ENCODE results near the gene PSMA7. TPM values are rescaled to one million over a fixed set of nuclear protein-coding genes. Genes with fewer than 3 reads are reported as not detected.

Gene PSMA7
- total RNA-seq, 1 donor from 2014 or later = 301 TPM

GRCh38 chr20:62096421-62097380 is 46.5 kb downstream of the PSMA7 start:
- Histone ChIP-seq H3K36me3 (no peaks in the 10 kb centered on the region), H3K4me1 (no peaks in the 10 kb centered on the region), H3K27ac (no peak overlapping the region), H3K4me3 (no peak overlapping the region), H3K27me3 (no peaks in the 10 kb centered on the region), H3K9me3 (peaks cover 5 to 9% of the 10 kb centered on the region in 2 donors)
- intact Hi-C loops (cut with DNase I) = no loop called here
- no peak for TF ChIP-seq CTCF (IDR thresholded peaks at IDR 0.05)
- DNase-seq (ENCODE audit: low spot score in 2 of 2) = no peak

- TF ChIP-seq CTCF (IDR thresholded peaks at IDR 0.05) = no peak
- Histone ChIP-seq H3K27ac (no peak overlapping the region), H3K9me3 (no peaks in the 10 kb centered on the region), H3K27me3 (no peaks in the 10 kb centered on the region), H3K36me3 (no peaks in the 10 kb centered on the region), H3K4me1 (no peaks in the 10 kb centered on the region), H3K4me3 (no peak overlapping the region)
- intact Hi-C loops (cut with DNase I) = no loop called here
- no peak for DNase-seq (ENCODE audit: low spot score in 2 of 2)
These were observed 53.8 kb downstream of the PSMA7 start for GRCh38 chr20:62089393-62089792.

GRCh38 chr20:62088258-62089127 is 54.7 kb downstream of the PSMA7 start:
- Histone ChIP-seq H3K27me3 (no peaks in the 10 kb centered on the region), H3K4me1 (no peaks in the 10 kb centered on the region), H3K4me3 (no peak overlapping the region), H3K9me3 (no peaks in the 10 kb centered on the region), H3K27ac (no peak overlapping the region), H3K36me3 (no peaks in the 10 kb centered on the region)
- no peak for DNase-seq (ENCODE audit: low spot score in 2 of 2)
- intact Hi-C loops (cut with DNase I) = no loop called here
- no peak for TF ChIP-seq CTCF (IDR thresholded peaks at IDR 0.05)

- no peaks in the 10 kb centered on the region for H3K27me3 ChIP-seq
- no peaks in the 10 kb centered on the region for H3K4me1 ChIP-seq
- no peak for DNase-seq (ENCODE audit: low spot score in 2 of 2)
- no peaks in the 10 kb centered on the region for H3K36me3 ChIP-seq
- intact Hi-C loops (cut with DNase I) = no loop called here
- H3K27ac ChIP-seq = no peak overlapping the region
- H3K4me3 ChIP-seq = no peak overlapping the region
- TF ChIP-seq CTCF (IDR thresholded peaks at IDR 0.05) = no peak
- no peaks in the 10 kb centered on the region for H3K9me3 ChIP-seq
These were observed 55.6 kb downstream of the PSMA7 start for GRCh38 chr20:62087632-62088031.

GRCh38 chr20:62087227-62087626 is 56.0 kb downstream of the PSMA7 start:
- no peaks in the 10 kb centered on the region for H3K27me3 ChIP-seq
- no peak for TF ChIP-seq CTCF (IDR thresholded peaks at IDR 0.05)
- no peaks in the 10 kb centered on the region for H3K4me1 ChIP-seq
- no peaks in the 10 kb centered on the region for H3K9me3 ChIP-seq
- no peak overlapping the region for H3K27ac ChIP-seq
- no peak for DNase-seq (ENCODE audit: low spot score in 2 of 2)
- H3K36me3 ChIP-seq = no peaks in the 10 kb centered on the region
- no peak overlapping the region for H3K4me3 ChIP-seq
- intact Hi-C loops (cut with DNase I) = no loop called here

Other genes starting within 250 kb of the PSMA7 start
- 166 TPM for gene TAF4, start 77.5 kb downstream of the PSMA7 start, total RNA-seq
- 27.6 TPM for gene LSM14B, start 20.9 kb downstream of the PSMA7 start, total RNA-seq
- 39.8 TPM for gene SS18L1, start 375 bp upstream of the PSMA7 start, total RNA-seq
- 14.5 TPM for gene MTG2, start 39.6 kb upstream of the PSMA7 start, total RNA-seq
- gene HRH3, start 76.9 kb upstream of the PSMA7 start, total RNA-seq = 0.21 TPM
- 25.0 TPM for gene OSBPL2, start 95.1 kb upstream of the PSMA7 start, total RNA-seq
- gene ADRM1, start 159.6 kb upstream of the PSMA7 start, total RNA-seq = 236 TPM
- 469 TPM for gene LAMA5, start 223.9 kb upstream of the PSMA7 start, total RNA-seq
- 1,828 TPM for gene RPS21, start 243.7 kb upstream of the PSMA7 start, total RNA-seq

Data from ascending aorta (tissue), 2 donors.